GM19035 (cell line): ENCODE measurements around the gene DPP3.
"Not testable (repeated sequence)": the region's sequence is repeated elsewhere in the genome, so short reads cannot be mapped to it uniquely, and the experiment has no call there.

ENCODE experiments used
- ATAC-seq: cut with Tn5 transposase; IDR thresholded peaks from one replicate; pipeline ENCODE4 v1.9.1; 2021; ENCODE audit not compliant: unreplicated experiment

The DPP3 gene, protein sequence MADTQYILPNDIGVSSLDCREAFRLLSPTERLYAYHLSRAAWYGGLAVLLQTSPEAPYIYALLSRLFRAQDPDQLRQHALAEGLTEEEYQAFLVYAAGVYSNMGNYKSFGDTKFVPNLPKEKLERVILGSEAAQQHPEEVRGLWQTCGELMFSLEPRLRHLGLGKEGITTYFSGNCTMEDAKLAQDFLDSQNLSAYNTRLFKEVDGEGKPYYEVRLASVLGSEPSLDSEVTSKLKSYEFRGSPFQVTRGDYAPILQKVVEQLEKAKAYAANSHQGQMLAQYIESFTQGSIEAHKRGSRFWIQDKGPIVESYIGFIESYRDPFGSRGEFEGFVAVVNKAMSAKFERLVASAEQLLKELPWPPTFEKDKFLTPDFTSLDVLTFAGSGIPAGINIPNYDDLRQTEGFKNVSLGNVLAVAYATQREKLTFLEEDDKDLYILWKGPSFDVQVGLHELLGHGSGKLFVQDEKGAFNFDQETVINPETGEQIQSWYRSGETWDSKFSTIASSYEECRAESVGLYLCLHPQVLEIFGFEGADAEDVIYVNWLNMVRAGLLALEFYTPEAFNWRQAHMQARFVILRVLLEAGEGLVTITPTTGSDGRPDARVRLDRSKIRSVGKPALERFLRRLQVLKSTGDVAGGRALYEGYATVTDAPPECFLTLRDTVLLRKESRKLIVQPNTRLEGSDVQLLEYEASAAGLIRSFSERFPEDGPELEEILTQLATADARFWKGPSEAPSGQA

GRCh38 chr11:66480117-66480938 lies at the start of gene DPP3:
Gene DPP3, plus strand, starts transcription at chr11:66480434. Its CDS starts 1,767 bp downstream, at chr11:66482201.
- ATAC-seq: peak; percentile 88

DNA sequence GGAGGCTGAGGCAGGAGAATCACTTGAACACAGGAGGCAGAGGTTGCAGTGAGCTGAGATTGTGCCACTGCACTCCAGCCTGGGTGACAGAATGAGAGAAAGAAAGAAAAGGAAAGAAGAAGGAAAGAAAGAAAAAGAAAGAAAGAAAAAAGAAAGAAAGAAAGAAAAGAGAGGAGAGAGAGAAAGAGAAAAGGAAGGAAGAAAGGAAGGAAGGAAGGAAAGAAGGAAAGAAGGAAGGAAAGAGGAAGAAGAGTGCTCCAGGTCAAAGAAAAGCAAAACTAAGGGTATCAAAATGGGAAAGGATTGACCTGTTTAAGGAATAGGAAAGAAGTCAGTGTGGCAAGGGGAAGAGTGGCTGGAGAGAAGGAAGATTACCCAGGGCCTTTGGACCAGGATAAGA lies 48.9 kb upstream of the DPP3 start:
- ATAC-seq: not testable (repeated sequence)

DNA sequence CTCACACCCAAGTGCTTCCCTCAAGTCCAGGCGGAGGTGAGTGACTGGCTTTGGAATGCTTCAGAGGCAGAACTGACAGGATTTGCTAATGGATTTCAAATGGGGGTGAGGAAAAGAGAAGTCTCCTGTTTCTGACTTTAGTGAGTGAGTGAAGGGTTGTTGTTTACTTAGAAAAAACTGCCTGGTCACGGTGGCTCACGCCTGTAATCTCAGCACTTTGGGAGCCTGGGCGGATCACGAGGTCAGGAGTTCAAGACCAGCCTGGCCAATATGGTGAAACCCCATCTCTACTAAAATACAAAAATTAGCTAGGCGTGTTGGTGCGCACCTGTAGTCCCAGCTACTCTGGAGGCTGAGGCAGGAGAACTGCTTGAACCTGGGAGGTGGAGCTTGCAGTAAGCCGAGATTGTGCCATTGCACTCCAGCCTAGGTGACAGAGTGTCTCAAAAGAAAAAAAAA lies 48.3 kb upstream of the DPP3 start:
- not testable (repeated sequence) for ATAC-seq

GRCh38 chr11:66432597-66432996 lies 47.6 kb upstream of the DPP3 start:
- ATAC-seq: no peak

DNA sequence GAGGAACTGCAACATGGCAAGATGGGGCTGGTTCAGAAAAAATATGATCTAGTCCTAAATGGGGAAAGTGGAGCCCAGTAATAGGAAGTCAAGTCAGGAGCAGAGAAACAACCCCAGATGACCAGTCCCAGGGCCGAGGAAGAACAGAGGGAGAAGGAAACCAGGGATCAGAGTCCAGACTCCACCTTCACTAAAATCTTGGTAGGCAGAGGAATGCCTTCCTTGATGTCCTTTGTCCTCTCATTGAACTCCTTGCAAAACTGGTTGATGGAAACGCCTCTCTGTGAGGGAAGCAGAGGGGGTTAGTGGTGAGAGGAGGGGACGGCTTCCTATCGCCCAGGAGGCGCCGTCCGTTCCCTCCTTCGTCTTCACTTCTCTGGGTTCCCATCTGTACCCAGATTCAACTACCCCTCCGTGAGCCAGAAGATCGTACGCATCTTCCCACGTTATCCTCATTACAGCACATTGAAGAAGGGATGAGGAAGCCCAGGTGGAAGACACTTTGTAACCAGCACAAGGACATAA lies 42.2 kb upstream of the DPP3 start:
- ATAC-seq: no peak

DNA sequence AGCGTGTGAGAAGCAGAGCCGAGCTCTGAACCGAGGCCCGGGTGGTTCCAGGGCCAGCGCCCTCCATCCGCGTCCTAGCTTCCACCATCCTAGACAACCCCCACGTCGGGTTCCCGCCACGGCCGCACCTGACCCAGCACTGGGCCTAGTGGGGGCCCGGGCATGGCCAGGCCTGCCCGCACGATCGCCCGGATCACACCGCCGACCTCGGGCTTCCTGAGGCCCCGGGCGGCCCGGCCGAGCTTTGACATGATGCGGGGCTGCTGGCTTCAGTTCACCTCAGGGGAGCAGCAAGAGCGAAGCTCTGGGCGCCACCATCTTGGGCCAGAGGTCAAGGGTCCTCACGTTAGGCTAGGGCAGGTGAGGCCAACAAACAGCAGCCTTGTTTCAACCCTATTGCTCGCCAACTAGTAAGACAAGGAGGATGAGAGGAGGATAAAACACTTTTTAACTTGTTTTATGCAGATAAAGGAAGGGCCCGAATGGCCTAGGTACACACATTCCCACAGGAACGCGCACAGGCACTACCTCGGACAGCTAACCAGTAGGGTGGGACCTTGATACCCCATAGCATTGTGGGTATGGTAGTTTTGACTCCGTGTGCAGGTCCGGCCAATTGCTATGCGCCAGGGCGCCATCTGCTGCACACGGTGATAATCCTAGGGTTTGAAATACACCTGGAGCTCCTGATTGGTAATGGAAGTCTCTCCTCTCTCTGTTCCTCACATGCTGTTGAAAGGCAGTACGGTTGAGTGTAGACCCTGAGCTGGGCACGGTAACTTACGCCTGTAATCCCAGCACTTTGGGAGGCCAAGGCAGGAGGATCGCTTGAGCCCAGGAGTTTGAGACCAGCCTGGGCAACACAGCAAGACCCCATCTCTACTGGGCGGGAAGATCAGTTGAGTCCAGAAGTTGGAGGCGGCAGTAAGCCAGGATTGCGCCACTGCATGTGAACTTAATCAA lies 41.4 kb upstream of the DPP3 start, which contains the start of gene MRPL11:
Gene MRPL11, minus strand, starts transcription at position 345 of the 963 bp plus-strand sequence. Its CDS starts 94 bp downstream, at position 251.
- ATAC-seq: peak; percentile 93

- not testable (repeated sequence) for ATAC-seq
These were observed 39.9 kb upstream of the DPP3 start for GRCh38 chr11:66440101-66440939.

DNA sequence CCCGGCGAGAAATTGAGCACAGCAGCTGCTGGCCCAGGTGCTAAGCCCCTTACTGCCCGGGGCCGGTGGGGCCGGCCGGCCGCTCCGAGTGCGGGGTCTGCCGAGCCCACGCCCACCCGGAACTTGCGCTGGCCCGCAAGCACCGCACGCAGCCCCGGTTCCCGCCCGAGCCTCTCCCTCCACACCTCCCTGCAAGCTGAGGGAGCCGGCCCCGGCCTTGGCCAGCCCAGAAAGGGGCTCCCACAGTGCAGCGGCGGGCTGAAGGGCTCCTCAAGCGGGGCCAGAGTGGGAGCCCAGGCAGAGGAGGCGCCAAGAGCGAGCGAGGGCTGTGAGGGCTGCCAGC lies 39.3 kb upstream of the DPP3 start:
- ATAC-seq: not testable (repeated sequence)

DNA sequence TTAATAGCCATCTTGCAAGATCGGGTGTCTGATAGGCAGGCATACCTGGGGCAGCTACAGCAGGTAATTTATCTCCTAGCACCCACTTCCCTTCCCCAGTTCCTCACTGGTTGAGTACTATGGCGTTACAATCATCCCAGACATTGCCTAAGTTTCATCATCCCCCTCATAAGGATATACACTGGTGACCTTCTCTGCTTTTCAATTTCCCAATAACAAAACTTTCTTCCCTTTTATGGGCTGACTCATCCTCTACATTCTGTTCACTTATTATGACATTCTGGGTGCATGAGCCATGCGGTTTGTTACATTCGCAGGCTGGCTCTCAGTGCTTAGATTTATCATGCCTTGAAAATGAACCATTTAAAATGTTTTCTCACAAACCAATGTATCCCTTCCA lies 36.6 kb upstream of the DPP3 start:
- no peak for ATAC-seq

DNA sequence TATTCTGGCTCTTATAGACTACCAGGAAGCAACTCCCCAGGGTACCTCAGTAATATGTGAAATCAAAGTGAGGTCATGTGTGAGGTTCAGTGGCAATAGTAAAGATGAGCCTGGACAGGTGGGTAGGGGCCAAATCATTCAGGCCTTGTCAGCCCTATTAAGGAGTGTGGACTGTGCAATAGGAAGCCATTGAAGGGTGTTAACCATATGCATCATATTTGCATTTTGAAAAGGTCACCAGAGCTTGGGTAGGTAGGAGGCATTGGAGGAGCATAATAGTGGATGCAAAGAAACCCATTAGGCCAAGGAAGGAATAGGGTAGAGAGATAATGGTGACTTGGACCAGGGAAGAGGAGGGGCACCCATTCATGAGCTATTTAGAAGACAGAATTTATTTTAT lies 33.2 kb upstream of the DPP3 start:
- ATAC-seq: no peak

- no peak for ATAC-seq
These were observed 31.7 kb upstream of the DPP3 start for GRCh38 chr11:66448523-66448922.

DNA sequence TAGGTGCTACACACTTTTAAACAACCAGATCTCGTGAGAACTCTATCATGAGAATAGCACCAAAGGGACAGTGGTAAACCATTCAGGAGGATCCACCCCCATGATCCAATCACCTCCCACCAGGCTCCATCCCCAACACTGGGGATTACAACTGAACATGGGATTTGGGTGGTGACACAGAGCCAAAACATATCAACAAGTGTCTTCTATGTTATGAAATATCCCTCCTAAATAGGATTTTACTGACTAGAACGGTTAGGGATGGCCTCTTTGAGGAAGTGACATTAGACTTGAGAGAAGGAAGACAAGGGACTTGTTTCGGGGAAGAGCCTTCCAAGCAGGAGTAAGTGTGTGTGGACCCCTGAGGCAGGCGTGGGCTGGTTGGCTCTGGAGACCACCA lies 29.7 kb upstream of the DPP3 start:
- ATAC-seq: no peak

GRCh38 chr11:66451663-66452062 lies 28.6 kb upstream of the DPP3 start:
- ATAC-seq: no peak

DNA sequence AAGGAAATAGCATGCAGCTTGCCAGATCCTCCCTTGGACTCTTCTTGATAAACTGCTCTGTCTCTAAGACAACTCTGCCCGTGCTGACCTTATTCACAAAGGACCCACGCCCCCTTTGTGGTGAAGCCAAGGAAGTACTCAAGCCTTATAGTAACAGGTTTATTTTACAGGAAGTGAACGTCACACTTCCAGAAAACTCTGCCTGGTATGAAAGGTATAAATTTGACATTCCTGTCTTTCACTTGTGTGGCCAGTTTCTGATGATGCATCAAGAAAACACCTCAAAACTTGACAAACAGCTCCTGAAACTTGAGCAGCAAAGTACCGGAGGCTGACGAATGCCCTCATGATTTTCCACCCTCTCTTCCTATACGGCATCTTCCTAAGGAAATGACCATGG lies 26.0 kb upstream of the DPP3 start:
- ATAC-seq: no peak

- ATAC-seq: no peak
These were observed 25.4 kb upstream of the DPP3 start for GRCh38 chr11:66454828-66455227.

GRCh38 chr11:66457826-66458225 lies 22.4 kb upstream of the DPP3 start:
- ATAC-seq: no peak

DNA sequence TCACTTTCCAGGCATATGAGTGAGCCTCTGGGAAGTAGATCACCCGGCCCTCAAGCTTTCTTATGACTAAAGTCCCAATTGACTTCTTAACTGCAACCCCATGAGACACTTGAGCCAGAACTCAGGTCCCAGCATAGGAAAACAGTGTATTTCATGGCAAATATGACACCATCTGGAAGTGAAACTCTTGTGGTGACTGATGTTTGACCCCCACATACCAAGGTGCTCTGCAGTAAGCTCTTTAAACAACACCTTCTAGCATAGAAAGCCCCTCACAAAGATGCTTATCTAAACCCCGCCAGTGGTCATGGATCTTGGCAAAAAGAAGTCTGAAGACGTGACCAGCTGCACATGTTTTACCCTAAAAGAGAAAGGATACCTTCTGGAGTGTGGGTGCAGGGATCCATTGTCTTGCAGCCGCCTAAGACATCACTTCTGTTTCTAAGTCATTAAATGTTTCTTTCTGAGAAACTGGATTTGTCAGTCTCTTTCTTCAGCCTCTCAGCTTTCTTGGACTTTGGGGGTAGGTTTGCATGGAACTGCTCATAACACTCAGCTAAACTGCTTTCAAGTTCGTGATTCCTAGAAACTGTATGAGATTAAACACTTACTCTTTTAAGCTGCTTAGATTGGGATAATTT lies 21.0 kb upstream of the DPP3 start:
- no peak for ATAC-seq

DNA sequence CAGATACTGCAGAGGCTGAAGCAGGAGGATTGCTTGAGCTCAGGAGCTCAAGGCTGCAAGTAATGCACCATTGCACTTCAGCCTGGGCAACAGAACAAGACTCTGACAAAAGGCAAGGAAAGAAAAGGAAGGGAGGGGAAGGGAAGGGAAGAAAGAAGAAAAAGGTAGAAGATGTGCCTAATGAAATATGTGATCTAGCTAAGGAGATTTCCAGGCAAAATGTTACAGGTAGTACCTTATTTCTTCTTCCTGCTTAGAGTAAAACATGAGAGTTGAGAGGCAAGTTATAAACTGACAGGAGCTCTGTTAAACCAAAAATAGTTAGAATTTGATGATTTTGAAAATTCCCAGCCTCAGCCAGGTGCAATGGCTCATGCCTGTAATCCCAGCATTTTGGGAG lies 18.2 kb upstream of the DPP3 start:
- ATAC-seq: no peak

DNA sequence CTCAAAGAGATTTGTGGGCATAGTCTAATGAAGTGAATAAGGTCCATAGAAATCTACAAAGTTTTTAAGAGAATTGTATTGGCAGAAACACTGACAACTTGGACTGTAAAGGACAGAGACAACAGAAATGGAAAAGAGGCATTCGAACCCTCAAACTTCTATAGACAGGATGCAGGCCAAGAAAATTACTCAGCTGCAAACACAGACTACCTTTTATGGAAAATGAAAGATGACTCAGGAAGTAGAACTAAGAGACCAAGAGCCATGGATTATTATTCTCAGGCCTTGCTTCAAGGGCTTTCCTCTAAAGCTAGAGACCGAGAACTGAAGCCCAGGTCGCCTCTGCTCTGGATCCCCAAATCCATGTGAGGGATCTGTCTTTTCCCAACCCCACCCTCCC lies 17.3 kb upstream of the DPP3 start:
- no peak for ATAC-seq
